ENCODE data around the gene LRRC37A. TPM values are rescaled to one million over a fixed set of nuclear protein-coding genes. Genes with fewer than 3 reads are reported as not detected.
A peak's percentile ranks its signal among the peaks of the same experiment; 100 is the strongest.
"Not testable (repeated sequence)": the region's sequence is repeated elsewhere in the genome, so short reads cannot be mapped to it uniquely, and the experiment has no call there.

LRRC37A gene
- total RNA-seq, 1 experiment from 2014 or later: 2.7 TPM

DNA sequence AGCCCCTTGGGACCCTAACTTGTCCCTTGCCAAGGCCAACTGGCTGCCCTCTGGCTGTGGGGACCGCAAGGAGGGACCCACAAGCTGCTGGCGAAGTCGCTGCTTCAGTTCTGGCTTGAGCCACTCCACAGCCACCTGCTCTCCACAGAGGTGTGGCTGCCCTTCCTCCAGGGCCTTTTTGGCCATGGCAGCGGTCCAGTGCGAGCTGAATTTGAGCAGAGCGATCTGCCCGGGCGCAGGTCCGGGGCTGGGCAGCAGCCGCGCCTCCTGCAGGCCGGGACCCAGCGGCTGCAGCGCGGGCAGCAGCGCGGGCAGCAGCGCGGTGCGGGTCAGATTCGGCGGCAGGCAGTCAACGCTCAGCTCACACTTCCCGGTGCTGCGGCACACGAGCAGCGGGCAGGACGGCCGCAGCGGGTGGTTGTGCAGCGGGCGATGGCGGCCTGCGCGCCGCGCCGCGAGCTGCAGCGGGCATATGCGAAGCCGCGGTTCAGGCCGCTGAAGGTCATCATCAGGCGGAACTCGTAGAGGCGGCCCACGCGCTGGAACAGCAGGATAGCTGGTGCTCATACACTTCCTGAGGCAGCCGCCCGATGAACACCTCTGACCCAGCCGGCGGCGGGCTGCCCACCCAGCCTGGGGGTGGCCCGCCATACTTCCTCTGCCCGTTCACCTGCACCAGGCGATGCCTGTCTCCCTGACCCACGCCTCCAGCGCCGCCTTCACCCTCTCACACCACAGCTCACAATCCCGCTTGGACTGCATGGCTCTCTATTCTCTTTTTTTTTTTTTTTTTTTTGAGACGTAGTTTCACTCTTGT lies 34.9 kb upstream of the LRRC37A start:
- CTCF ChIA-PET: interaction anchor here (0.6 kb wide), 1 partner anchor 54 kb away, joined by 3 read pairs; no protein-coding TSS in a partner anchor
- H3K4me3 ChIP-seq (ENCODE audit: low read depth in 2 of 2, low read length in 2 of 2): peak overlapping the region; percentile 23 to 37
- H3K9me3 ChIP-seq (ENCODE audit: control insufficient read depth, insufficient read depth, low read depth, low read length); H3K27me3 ChIP-seq (ENCODE audit: control insufficient read depth, insufficient read depth, low read length); H3K27ac ChIP-seq (ENCODE audit: low read length); BruUV-seq (replicated peaks); in situ Hi-C loops (cut with HindIII; ENCODE audit: low pct_unique_long_range_greater_than_20kb, low sequenced_read_pairs); DNase-seq (ENCODE audit: low read depth, low spot score); H3K36me3 ChIP-seq (ENCODE audit: control insufficient read depth, insufficient read depth, low read length); intact Hi-C loops (cut with micrococcal nuclease; ENCODE audit: unreplicated experiment): not testable (repeated sequence)
- ATAC-seq: peak; percentile 94
- H3K4me1 ChIP-seq (ENCODE audit: control insufficient read depth, insufficient read depth, low read length): peaks cover 11% of the 10 kb centered on the region
- POLR2A ChIA-PET: interaction anchor here (0.6 to 0.7 kb wide), 3 partner anchors 23 to 675 kb away, joined by 3 to 5 read pairs (median 4); no protein-coding TSS in a partner anchor

DNA sequence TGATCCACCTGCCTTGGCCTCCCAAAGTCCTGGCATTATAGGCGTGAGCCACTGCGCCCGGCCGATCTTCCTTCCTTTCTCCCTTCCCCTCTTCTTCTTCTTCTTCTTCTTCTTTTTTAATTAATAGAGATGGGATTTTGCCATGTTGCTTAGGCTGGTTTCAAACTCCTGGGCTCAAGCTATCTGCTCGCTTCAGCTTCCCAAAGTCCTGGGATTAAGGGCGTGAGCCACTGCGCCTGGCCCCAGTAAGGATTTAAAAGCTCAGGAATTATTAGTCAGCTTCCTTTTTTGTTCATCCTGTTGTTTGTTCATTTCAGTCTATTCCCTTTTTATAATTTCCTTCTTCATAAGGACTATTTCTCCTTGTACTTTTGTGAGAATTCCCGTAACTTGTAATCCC lies 32.7 kb upstream of the LRRC37A start:
- Histone ChIP-seq H3K27me3 (ENCODE audit: control insufficient read depth, insufficient read depth, low read length) (no peaks in the 10 kb centered on the region), H3K36me3 (ENCODE audit: control insufficient read depth, insufficient read depth, low read length) (no peaks in the 10 kb centered on the region), H3K27ac (ENCODE audit: low read length) (no peak overlapping the region), H3K4me3 (ENCODE audit: low read depth in 2 of 2, low read length in 2 of 2) (no peak overlapping the region), H3K4me1 (ENCODE audit: control insufficient read depth, insufficient read depth, low read length) (peaks cover 16% of the 10 kb centered on the region), H3K9me3 (ENCODE audit: control insufficient read depth, insufficient read depth, low read depth, low read length) (no peaks in the 10 kb centered on the region)
- POLR2A ChIA-PET: no interaction called here
- in situ Hi-C loops (cut with HindIII; ENCODE audit: low pct_unique_long_range_greater_than_20kb, low sequenced_read_pairs) (no loop called here), intact Hi-C loops (cut with micrococcal nuclease; ENCODE audit: unreplicated experiment) (no loop called here)
- CTCF ChIA-PET: no interaction called here
- TF ChIP-seq SIN3A (IDR thresholded peaks at IDR 0.05; ENCODE audit: borderline replicate concordance, insufficient read depth, low read depth, low read length) (no peak), TCF7L2 (IDR thresholded peaks at IDR 0.05; ENCODE audit: low read depth, low read length) (no peak), POLR2AphosphoS5 (IDR thresholded peaks at IDR 0.05; ENCODE audit: low read depth, low read length) (no peak)
- TF ChIP-seq, protein P1, sequence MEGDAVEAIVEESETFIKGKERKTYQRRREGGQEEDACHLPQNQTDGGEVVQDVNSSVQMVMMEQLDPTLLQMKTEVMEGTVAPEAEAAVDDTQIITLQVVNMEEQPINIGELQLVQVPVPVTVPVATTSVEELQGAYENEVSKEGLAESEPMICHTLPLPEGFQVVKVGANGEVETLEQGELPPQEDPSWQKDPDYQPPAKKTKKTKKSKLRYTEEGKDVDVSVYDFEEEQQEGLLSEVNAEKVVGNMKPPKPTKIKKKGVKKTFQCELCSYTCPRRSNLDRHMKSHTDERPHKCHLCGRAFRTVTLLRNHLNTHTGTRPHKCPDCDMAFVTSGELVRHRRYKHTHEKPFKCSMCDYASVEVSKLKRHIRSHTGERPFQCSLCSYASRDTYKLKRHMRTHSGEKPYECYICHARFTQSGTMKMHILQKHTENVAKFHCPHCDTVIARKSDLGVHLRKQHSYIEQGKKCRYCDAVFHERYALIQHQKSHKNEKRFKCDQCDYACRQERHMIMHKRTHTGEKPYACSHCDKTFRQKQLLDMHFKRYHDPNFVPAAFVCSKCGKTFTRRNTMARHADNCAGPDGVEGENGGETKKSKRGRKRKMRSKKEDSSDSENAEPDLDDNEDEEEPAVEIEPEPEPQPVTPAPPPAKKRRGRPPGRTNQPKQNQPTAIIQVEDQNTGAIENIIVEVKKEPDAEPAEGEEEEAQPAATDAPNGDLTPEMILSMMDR (IDR thresholded peaks at IDR 0.05): no peak
- TF ChIP-seq, protein P2, sequence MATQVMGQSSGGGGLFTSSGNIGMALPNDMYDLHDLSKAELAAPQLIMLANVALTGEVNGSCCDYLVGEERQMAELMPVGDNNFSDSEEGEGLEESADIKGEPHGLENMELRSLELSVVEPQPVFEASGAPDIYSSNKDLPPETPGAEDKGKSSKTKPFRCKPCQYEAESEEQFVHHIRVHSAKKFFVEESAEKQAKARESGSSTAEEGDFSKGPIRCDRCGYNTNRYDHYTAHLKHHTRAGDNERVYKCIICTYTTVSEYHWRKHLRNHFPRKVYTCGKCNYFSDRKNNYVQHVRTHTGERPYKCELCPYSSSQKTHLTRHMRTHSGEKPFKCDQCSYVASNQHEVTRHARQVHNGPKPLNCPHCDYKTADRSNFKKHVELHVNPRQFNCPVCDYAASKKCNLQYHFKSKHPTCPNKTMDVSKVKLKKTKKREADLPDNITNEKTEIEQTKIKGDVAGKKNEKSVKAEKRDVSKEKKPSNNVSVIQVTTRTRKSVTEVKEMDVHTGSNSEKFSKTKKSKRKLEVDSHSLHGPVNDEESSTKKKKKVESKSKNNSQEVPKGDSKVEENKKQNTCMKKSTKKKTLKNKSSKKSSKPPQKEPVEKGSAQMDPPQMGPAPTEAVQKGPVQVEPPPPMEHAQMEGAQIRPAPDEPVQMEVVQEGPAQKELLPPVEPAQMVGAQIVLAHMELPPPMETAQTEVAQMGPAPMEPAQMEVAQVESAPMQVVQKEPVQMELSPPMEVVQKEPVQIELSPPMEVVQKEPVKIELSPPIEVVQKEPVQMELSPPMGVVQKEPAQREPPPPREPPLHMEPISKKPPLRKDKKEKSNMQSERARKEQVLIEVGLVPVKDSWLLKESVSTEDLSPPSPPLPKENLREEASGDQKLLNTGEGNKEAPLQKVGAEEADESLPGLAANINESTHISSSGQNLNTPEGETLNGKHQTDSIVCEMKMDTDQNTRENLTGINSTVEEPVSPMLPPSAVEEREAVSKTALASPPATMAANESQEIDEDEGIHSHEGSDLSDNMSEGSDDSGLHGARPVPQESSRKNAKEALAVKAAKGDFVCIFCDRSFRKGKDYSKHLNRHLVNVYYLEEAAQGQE (IDR thresholded peaks at IDR 0.05; ENCODE audit: insufficient read depth in 1 of 2, low read depth in 2 of 2, low read length in 1 of 2): no peak
- no TSS peak for BruUV-seq (replicated peaks)
- ATAC-seq (no peak), DNase-seq (ENCODE audit: low read depth, low spot score) (no peak)
